Left renal pelvis (tissue), 4 donors: ENCODE results near the gene TNPO1. TPM values are rescaled to one million over a fixed set of nuclear protein-coding genes. Genes with fewer than 3 reads are reported as not detected.

ENCODE experiments used
- polyA plus RNA-seq, 4 donors: library from polyadenylated mRNA; unstranded; fragments of 120-200 nt; gene quantifications; one replicate each; pipeline ENCODE4 v1.2.1, GENCODE V29; 2013; ENCODE audit not compliant: insufficient read length in 4 of 4

The TNPO1 gene
- polyA plus RNA-seq, 4 donors: 86.3 to 123 (median 99.5) TPM

Other genes starting within 250 kb of the TNPO1 start
- gene FCHO2, start 139.4 kb downstream of the TNPO1 start, polyA plus RNA-seq: 10 to 100 TPM; 27.6 to 37.3 (median 29.9) TPM